ENCODE measurements around the gene VAT1L.

- TF ChIP-seq CTCF (IDR thresholded peaks at IDR 0.05) = no peak
- no peak for TF ChIP-seq POLR2A (IDR thresholded peaks at IDR 0.05)
Observed at GRCh38 chr16:77744141-77744540, 44.2 kb upstream of the VAT1L start.
